Activated naive CD4-positive, alpha-beta T cell (primary cell): Measurements from ENCODE around the gene TPST1.

ENCODE experiments used
- DNase-seq, 4 experiments: peaks; one replicate each; lab custom pipeline; 2025; lab: John Stamatoyannopoulos, UW

The TPST1 gene

DNA sequence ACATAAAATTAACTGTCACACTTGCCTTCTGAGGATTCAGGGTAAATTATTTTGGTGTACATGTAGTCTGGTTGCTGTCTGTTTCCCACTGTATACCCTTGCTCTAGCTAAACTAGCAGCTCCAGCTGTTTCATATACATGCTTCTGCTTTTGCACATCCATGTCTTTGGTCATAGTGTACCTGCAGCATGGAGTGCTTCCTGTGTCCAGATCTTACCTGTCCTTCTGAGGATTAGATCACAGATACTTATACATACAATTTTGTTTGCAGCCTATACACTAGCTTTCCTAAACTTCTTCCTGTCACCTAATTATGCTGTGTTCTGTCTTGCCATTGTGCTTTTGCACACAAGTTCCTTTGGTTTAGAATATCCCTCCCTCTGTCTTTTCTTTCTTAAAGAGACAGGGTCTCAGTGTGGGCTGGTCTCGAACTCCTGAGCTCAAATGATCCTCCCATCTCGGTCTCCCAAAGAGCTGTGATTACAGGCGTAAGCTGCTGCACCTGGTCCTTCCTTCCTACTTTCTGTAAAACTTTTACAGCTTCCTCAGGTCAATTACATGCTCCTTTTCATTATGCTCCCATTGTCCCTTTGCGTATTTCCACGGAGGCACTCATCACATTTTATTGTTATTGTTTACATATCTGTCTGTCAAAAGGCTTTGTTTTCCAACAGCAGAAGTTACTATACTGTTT lies 33.8 kb downstream of the TPST1 start:
- DNase-seq: no peak

DNA sequence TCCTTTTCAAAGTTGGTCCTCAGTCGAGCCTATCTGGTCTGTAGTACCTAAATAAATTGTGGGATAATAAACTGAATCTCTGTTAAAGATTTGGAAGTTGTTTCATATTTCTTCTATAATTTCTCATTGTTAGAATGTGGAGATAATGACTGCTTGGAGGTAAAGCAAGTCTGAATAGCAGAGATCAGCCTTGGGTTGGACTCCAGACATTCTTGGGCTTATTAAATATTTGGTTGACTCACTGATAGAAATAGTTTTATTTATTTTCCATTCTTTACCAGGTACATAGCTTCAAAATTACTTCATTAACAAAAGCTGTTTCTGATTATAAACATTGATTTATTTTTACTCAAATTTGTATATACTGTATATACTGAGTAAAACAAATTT lies 34.3 kb downstream of the TPST1 start:
- no peak for DNase-seq

DNA sequence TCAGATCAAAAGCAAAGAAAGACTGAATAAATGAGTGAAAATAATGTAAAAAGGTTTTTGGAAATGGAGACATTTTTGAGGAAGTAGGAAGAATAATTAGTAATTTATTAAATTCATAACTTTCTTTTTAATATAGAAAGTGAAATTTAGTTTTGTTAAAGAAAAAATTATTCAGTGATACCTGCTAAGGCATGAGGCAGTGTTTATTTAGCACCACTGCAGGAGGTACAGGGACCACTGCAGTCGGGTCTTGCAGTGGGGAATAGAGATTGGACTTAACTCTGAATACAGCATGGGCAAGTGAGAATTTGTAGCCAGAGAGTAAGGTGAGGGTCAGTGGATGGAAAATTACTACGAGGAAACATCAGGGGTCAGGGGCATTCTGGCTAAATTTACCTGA lies 39.9 kb downstream of the TPST1 start:
- no peak for DNase-seq

DNA sequence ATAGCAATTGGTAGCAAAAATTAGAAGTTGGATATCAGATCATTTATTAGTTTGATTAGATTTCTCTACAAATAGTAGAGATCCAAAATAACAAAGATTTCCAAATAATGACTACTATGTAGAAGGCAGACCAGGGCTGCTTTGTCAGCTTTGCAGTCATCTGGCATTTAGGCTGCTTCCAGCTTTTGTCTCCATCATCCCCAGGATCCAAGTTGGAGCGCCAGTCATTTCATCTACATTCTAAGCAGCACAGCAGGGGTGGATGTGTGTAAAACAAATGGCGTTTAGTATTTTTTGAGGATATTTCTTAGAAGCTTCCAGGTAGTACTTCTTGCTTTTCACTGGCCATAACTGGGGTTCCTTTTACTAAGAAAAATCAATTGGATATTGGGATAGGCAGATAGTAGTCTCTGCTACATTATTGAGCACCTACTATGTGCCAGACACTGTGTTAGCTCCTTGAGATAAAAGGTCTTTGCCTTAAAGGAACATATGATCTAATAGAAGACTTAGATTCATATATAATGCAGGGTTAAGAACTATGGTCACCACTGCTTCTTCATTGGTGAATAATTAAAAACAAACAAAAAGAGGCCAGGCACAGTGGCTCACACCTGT lies 41.5 kb downstream of the TPST1 start:
- DNase-seq: no peak

DNA sequence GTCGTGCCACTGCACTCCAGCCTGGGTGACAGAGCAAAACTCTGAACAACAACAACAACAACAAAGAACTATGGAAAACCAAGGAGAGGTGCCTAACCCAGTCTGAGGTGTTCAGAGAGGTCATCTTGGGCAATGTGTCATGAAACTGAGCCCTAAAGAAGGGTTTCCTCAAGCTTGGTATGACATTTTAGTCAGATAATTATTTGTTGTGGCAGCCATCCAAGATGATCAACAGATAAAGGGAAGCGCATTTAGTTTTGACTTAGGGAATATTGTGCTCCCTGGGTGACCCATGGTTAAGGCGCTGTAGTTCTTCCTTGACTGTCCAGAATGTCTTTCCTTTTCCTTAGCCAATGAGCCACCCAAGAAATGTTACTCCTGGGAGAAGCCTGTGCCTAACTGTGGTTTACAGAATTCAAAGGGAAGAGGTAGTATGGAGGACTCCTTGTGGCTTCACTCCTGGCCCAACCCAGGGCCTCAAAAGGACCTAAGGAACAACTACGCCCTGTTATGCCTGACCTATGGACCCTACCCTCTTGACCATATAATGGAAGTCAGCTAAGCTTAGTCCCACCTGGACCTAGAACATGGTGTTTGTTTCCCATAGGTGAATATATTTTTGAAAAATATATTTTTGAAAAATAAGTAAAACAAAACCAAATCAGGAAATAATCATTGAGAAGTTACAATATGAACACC lies 42.4 kb downstream of the TPST1 start:
- DNase-seq: no peak

DNA sequence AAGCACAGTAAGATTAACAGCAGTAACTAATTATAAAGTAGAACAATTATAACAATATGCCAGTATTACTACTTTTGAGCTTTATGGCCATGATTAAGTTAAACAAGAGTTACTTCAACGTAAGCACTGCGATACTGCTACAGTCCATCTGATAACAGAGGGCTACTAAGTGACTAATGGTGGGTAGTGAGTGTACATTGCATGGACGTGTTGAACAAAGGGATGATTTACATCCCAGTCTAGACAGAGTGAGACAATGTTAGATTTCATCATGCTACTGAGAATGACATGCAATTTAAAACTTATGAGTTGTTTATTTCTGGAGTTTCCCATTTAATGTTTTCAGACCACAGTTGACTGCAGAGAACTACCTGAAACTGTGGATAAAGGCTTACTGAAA lies 45.6 kb downstream of the TPST1 start:
- no peak for DNase-seq

DNA sequence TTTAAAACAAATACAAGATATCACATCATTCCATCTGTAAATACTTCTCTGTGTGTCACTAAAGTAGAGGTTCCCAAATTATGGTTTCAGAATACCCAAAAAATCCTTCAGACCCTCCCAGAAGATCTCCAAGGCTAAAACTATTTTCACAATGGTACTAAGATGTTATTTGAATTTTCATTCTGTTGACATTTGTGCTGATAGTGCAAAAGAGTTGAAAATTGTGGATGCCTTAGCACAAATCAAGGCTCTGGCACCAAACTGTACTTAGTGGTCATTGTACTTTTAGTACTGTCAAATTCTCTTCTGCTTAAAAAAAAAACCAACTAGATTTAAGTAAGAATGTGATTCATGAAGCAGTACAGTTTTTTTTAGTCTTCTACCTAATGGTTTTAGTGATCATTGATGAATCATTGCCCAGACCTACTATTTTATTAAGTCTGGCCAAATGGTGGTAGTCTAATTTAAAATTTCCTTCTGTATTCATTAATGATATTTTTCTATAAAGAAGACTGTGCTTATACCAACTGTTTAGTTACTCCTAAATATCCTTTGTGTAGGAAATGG lies 50.5 kb downstream of the TPST1 start:
- DNase-seq: no peak

DNA sequence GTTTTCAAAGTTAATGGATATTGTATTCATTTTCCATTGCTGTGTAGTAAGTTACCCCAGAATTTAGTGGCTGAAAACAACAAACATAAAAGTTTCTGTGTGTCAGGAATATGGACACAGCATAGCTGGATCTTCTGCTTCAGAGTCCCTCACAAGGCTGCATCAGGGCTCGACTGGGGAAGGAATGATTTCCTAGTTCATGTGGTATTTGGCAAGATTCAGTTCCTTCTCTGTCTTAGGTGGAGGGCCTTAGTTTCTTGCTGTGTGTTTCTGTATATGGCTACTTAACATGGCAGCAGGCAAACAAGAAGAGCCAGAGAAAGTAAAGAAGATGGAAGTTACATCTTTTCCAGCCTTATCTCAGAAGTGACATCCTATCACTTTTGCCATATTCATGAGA lies 51.1 kb downstream of the TPST1 start:
- no peak for DNase-seq

DNA sequence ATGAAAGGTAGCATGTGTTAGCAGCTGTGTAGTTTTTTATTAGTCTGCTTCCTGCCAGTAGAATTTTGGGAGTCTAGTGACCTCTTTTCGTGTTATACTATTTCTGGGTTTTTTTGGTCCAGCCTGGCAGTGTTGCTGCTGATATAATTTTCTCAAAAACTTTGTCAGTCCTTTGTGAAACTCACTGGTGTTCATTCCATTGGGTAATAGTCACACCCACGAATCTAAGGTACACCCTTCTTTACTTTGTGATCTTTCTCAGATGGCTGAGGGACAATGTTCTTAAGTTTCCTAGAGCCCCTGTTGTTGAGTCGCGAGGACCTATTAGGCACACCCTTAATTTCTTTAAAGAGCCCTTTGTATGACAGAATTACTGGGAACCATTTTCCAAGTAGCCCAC lies 52.3 kb downstream of the TPST1 start:
- DNase-seq: no peak

DNA sequence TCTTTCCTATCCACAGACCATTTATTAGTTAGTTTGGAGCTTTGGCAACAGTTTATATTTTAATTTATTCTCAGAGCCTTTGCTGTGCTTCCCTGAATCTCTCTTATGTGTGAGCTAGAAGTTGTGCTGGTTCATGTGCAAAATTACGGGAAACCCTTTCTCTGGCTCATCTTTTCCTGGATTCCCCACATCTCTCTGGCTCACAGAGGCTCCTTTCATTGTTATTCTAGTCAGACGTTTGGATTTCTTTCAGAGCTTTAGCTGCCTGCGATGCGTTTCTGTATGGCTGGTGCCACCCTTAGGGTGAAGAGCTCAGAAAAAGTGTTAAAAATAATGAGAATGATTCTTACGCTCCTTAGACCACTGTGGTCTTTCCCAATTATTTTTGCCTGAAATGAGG lies 53.3 kb downstream of the TPST1 start:
- no peak for DNase-seq

DNA sequence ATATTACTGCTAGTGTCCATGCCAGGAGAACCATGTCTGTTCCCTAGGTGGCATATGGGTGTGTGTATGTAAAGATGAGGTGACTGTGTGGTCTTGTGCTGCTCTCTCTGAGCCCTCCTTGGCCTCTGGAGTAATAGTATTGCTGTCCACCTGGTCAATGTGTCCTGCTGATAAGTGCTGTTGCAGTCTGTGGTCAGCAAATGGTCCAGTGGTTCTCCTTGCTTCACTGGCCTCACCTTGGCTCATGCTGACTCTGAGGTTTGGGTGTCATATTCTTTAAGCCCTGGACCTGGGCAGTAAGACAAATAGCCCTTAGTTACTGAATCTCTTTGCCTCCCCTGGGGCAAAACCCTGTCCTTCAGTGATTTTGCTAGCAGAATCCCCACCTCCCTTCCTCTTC lies 56.8 kb downstream of the TPST1 start:
- DNase-seq: no peak

DNA sequence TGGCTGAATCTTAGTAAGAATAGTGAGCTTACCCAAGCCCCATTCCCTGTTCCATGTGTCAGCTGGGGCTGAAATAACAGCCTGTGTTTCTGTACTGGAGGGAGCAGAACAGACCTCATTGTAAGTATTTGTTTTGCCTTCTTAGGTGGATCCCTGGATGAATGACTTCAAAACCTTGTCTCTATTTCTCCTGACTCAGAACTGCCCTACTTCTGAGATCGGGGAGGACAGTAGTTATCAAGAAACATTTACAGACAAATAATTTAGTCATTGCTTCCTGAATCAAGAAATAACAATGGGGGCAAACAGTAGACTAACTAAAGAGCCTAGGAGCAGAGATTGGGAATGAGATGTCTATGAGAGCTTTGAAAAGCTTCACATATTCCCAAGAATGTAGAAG lies 58.8 kb downstream of the TPST1 start:
- no peak for DNase-seq

DNA sequence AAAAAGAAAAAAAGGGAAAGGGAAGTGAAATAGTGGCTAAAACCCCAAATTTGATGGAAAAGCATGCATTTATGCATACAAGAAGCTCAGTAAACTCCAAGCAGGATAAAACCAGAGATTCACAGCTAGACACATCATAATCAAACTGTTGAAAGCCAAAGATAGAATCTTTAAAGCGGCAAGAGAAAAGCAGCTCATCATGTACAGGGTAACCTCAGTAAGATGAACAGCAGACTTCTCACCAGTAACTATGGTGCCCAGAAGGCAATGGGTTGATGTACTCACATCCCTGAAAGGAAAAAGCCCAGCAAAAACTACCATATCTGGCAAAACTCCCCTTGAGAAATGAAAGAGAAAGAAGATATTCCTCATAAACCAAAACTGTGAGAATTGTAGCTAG lies 60.4 kb downstream of the TPST1 start:
- DNase-seq: no peak

DNA sequence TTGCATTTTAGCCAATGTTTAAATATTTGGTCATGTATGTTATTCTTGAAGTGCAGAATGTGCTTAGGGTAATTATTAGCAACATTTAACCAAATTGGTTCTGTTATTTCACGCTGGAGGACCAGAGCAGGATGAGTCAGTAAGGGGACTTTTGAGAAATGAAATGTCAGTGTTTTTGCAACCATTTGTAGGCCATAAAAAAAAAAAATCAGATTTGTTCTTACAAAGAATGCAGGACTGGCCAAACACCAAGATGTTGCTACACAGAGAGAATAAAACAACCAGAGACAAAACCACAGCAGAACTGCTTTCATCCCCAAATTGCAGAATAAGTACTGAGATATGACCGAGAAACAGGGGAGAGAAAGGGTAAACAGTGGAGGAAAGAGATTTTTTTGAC lies 62.1 kb downstream of the TPST1 start:
- DNase-seq: no peak

DNA sequence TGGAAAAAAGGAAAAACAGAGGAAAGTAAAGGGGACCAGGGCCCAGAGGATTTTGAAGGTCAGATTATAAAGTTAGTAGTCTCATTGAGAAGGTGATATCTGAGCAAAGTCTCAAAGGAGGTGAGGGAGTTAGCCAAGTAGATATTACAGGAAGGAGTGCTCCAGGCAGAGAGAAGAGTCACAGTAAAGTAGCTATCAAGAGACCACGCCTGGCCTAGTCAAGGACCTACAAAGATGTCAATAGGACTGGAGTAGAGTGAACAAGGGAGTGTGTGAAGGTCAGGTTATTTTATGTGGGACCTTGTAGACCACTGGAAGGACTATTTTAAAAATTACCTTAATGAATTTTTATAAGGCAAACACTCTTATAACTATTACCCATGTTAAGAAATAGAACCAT lies 64.8 kb downstream of the TPST1 start:
- no peak for DNase-seq

DNA sequence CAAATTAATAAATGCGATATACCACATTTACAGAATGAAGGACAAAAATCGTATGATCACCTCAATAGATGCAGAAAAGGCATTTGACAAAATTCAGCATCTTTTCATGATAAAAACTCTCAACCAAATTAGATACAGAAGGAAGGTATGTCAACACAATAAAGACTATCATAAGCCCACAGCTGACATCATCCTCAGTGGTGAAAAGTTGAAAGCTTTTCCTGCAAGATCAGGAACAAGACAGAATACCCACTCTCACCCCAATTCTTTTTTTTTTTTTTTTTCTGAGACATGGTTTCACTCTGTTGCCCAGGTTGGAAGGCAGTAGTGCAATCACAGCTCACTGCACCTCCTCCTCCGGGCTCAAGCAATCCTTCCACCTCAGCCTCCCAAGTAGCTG lies 67.2 kb downstream of the TPST1 start:
- DNase-seq: no peak

DNA sequence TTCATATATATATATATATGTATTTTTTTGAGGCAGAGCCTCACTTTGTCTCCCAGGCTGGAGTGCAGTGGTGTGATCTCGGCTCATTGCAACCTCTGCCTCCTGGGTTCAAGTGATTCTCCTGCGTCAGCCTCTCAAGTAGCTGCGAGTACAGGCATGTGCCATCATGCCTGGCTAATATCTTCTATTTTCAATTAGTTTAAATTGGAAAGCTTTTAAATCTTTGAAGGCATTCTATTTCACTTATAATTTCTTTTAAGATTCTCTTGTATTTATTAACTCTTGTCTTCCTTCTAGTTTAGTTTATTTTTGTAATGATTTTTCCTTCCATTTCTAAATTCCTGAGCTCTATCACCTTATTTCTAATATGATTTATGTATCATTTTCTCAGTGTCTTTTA lies 71.2 kb downstream of the TPST1 start:
- DNase-seq: no peak

DNA sequence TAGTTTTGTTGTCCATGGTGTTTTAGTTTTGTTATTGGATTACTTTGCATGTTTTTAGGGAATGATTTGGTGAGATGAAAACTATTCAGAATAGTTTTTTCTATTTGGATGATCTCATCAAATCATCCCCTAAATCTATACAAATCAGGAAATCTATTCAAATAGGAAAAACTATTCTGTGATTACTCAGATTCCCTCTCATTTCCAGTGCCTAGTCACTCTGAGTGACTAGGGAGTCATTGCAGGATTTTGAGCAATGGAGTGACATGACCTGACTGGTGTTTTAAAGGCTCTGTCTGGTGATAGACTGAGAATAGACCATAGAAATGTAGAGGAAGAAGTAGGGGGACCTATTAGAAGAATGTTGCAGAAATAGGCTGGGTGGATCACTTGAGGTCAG lies 72.4 kb downstream of the TPST1 start:
- no peak for DNase-seq

DNA sequence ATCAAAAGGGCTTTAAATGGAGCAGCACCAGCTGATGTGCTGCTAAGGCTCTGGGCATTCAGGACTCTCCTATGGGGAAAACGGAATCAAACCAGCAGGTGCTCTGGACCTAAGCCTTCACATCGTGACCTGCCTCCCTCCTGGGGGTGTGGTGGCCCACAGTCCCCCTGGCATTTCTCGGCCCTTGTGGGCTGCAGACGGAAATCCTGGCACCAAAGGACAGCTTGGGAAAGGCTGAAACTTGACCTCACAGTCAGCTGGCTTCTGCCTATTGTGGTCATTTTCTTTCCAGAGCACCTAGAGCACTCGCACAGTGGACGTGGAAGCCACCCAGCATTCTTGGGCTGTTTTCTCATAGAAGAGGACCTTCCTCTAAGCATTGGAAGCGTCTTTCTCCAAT lies 74.8 kb downstream of the TPST1 start:
- no peak for DNase-seq

DNA sequence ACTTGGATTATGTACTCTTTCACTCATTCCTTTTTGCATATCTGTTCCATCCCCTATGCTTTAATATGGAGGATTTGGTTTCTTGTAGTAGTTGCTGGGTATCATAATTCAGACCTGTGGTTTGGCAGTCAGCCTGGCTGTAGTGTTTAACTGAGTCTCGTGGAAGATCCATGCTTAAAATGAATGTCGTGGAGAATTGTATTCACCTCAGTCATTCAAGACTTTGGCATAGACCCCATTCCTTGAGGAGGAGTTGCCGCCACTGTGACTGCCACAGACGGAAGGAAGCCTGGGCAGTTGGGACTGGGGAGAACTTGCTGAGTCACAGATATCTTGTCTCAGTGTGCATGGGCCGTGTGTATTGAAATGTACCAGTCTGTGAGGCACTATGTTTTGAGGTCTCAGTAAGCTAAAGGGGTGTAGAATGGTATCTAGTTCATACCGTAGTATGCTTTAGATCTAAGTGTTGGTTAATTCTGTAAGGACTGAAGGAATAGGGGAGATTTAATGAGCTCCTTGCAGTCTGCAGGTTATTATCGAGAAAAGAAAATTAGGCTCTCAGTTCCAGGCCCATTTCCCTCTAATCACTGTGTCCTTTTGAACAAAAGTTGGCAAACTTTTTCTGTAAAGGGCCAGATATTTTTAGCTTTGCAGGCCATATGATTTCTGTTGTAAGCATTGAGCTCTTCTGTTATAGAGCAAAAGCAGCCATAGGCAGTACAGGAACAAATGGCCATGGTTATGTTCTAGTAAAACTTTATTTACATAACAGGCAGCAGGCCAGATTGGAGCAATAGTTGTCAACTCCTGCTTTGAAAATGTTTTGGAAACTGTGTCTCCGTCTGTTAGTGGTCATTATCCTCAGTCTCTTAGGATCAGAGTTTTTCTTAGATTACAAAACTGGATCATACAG lies 76.8 kb downstream of the TPST1 start:
- no peak for DNase-seq

DNA sequence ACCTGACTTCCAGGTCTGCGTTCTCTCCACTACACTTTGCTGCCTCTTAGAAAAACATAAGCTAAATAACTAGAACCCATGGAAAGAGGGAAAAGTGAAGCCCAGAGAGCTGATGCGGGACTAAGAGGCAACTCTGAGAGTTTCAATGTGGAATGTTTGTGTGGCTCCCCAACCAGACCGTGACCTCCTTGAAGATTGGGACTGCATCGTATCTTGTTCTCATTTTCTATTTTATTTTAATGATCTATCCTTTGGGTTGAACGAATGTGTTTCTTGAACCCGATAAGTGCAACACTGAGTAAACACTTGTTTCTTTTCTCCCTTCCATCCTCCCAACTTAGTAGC lies 77.4 kb downstream of the TPST1 start:
- no peak for DNase-seq
